CD8-positive, alpha-beta memory T cell (primary cell): ENCODE results near the gene HOXD1. TPM values are rescaled to one million over a fixed set of nuclear protein-coding genes. Genes with fewer than 3 reads are reported as not detected.

ENCODE experiments used
- CTCF ChIA-PET: fragments of 350-600 bp; sonication (Branson Sonifier 250); formaldehyde crosslinking; loops from one replicate; lab custom pipeline; 2021; ENCODE audit warnings: antibody characterized with exemption; lab: Charles Lee
- POLR2A ChIA-PET: fragments of 350-600 bp; sonication (Branson Sonifier 250); formaldehyde crosslinking; loops from one replicate; lab custom pipeline; 2021; ENCODE audit warnings: antibody characterized with exemption; lab: Charles Lee
- DNase-seq, 5 donors: peaks; one replicate each; pipeline versions ENCODE4 v3.0.0 to v3.0.0-alpha.2; 2020 to 2022; ENCODE audit warnings: mixed read lengths in 1 of 5
- H3K27ac ChIP-seq: one replicate; pipeline ENCODE4 v1.7.0; 2013; ENCODE audit warnings: low read depth, mild to moderate bottlenecking, low read length, moderate library complexity
- H3K27me3 ChIP-seq: 2 replicates; pipeline ENCODE4 v1.7.0; 2013; ENCODE audit warnings: low read length, mild to moderate bottlenecking; ENCODE audit not compliant: insufficient read depth, poor library complexity, severe bottlenecking
- H3K36me3 ChIP-seq: 2 replicates; pipeline ENCODE4 v1.7.0; 2013; ENCODE audit warnings: mild to moderate bottlenecking, low read length, moderate library complexity; ENCODE audit not compliant: insufficient read depth
- H3K4me1 ChIP-seq: 2 replicates; pipeline ENCODE4 v1.7.0; 2013; ENCODE audit warnings: mild to moderate bottlenecking, low read length, moderate library complexity; ENCODE audit not compliant: insufficient read depth
- H3K4me3 ChIP-seq: 2 replicates; pipeline ENCODE4 v1.7.0; 2013; ENCODE audit warnings: mild to moderate bottlenecking, low read length
- H3K9me3 ChIP-seq: 2 replicates; pipeline ENCODE4 v1.7.0; 2013; ENCODE audit warnings: mild to moderate bottlenecking, low read length
- H3K27ac Mint-ChIP-seq, 8 donors: one replicate each; pipeline ENCODE4 v1.8.0; 2020 to 2021; ENCODE audit warnings: mixed read lengths in 8 of 8, mild to moderate bottlenecking in 6 of 8, inconsistent platforms in 3 of 8, moderate library complexity in 3 of 8
- H3K27me3 Mint-ChIP-seq, 2 donors: one replicate each; pipeline ENCODE4 v1.8.0; 2020 to 2021; ENCODE audit warnings: mixed read lengths in 2 of 2, mild to moderate bottlenecking in 1 of 2, moderate library complexity in 1 of 2
- H3K36me3 Mint-ChIP-seq, 3 donors: one replicate each; pipeline ENCODE4 v1.8.0; 2020 to 2021; ENCODE audit warnings: mixed read lengths in 3 of 3, inconsistent platforms in 1 of 3, mild to moderate bottlenecking in 1 of 3
- H3K4me1 Mint-ChIP-seq, 3 donors: one replicate each; pipeline ENCODE4 v1.8.0; 2020 to 2021; ENCODE audit warnings: mixed read lengths in 3 of 3, inconsistent platforms in 1 of 3, mild to moderate bottlenecking in 1 of 3
- H3K4me3 Mint-ChIP-seq, 7 donors: one replicate each; pipeline ENCODE4 v1.8.0; 2020 to 2021; ENCODE audit warnings: mixed read lengths in 7 of 7, mild to moderate bottlenecking in 6 of 7, moderate library complexity in 4 of 7, inconsistent platforms in 2 of 7
- H3K9me3 Mint-ChIP-seq, 5 donors: one replicate each; pipeline ENCODE4 v1.8.0; 2020 to 2022; ENCODE audit warnings: mixed read lengths in 5 of 5, mild to moderate bottlenecking in 3 of 5, moderate library complexity in 2 of 5, inconsistent platforms in 1 of 5
- polyA plus RNA-seq: library from polyadenylated mRNA; unstranded; fragments of 300-500 nt; fragmentation: Illumina TruSeq; gene quantifications from one replicate; pipeline ENCODE4 v1.2.3, GENCODE V29; 2021
- total RNA-seq, 2 experiments: library from RNA; stranded (reverse); gene quantifications; one replicate each; pipeline ENCODE4 v1.2.3, GENCODE V29; 2021

The HOXD1 gene
- total and polyA plus RNA-seq, 3 experiments from 2014 or later: not detected

DNA sequence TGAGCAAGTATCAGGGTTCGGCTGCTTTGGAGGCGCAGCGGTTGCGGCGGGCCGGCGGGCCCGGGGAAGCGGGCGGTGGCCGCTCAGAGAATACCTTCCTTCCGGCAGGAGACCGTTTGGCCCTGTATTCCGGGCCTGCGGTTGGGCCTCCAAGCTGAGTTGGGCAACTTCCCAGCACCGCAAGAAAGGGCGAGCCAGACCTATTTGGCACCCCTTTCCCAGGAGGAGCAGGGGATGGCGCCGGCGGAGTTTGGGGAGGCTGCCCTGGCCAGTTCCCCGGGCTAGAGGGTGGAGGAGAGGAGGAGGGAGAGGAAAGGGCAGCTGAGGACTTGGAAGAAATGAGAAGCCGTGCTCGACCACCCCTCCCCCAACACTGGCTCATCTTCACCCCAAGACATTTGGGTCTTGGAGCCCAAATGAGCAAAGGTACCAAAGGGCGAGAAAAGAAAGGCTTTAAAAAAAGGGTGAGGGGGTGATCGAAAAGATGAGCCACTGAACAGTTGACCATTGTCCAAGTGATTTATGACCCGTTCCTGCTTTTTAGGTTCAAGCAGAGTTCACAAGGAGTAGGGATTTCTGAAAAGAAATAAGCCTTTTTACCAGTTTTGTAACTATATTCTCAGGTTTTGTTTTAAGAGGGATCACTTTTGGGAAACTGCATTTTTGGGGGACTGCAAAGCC lies 23.0 kb upstream of the HOXD1 start:
- ChIA-PET CTCF (no interaction called here), POLR2A (no interaction called here)
- no peak overlapping the region for H3K27ac ChIP-seq
- H3K9me3 ChIP-seq: no peaks in the 10 kb centered on the region
- Mint-ChIP-seq H3K9me3 (peaks cover 0 to 17% (median 7%) of the 10 kb centered on the region in 5 donors), H3K4me1 (peaks cover 6 to 11% (median 6%) of the 10 kb centered on the region in 3 donors), H3K27me3 (peaks cover 80 to 91% of the 10 kb centered on the region in 2 donors), H3K27ac (no peak overlapping the region), H3K36me3 (peaks cover 0 to 5% (median 0%) of the 10 kb centered on the region in 3 donors), H3K4me3 (no peak overlapping the region)
- H3K36me3 ChIP-seq: no peaks in the 10 kb centered on the region
- peaks cover 66% of the 10 kb centered on the region for H3K27me3 ChIP-seq
- H3K4me1 ChIP-seq: no peaks in the 10 kb centered on the region
- H3K4me3 ChIP-seq: no peak overlapping the region
- DNase-seq: no peak

DNA sequence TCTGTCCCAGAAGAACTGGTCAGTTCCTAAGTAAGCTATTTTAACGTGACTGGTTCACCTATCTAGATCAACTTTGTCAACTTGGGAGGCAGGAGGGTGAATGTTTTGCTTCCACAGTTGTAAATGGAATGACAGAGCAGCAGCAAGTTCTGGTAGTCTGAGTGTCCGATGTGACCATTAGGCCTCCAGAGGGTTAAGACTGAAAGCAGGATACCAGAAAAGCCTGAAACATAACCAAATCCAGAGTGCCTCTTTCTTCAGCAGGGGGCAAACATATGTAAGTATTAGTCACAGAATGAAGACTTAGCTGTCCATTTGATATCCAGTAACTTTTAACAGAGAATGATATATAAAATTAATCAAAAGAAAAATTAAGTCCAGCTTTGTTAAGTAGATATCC lies 22.2 kb upstream of the HOXD1 start:
- H3K4me3 Mint-ChIP-seq: no peak overlapping the region
- H3K4me3 ChIP-seq: no peak overlapping the region
- ChIA-PET POLR2A (no interaction called here), CTCF (no interaction called here)
- peaks cover 80 to 90% of the 10 kb centered on the region in 2 donors for H3K27me3 Mint-ChIP-seq
- H3K9me3 Mint-ChIP-seq: peaks cover 0 to 14% (median 7%) of the 10 kb centered on the region in 5 donors
- H3K27ac ChIP-seq: no peak overlapping the region
- H3K4me1 Mint-ChIP-seq: peaks cover 4 to 11% (median 6%) of the 10 kb centered on the region in 3 donors
- DNase-seq: no peak
- H3K27ac Mint-ChIP-seq: no peak overlapping the region
- H3K36me3 Mint-ChIP-seq: peaks cover 0 to 5% (median 0%) of the 10 kb centered on the region in 3 donors
- no peaks in the 10 kb centered on the region for H3K36me3 ChIP-seq
- no peaks in the 10 kb centered on the region for H3K9me3 ChIP-seq
- H3K27me3 ChIP-seq: peaks cover 66% of the 10 kb centered on the region
- H3K4me1 ChIP-seq: no peaks in the 10 kb centered on the region

DNA sequence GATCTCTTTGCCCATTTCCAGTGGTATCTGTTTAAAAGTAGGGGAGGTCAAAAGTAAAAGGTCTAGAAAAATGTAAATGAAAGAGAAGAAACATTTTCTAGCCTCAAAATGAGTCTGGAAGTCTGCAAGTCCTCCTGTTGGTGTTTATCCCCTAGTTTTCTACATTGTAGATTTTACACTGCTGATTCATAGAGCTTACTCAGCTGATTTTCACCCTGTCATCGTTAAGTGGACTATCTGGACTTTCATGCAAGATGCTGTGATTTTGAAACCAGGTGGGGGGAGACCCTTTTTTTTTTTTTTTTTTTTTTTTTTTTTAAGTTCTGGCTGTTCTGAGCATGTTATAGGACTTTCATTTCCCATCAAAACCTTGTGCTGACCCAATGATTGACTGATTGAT lies 21.1 kb upstream of the HOXD1 start:
- ChIA-PET CTCF (interaction anchor here (0.7 kb wide), 1 partner anchor 1563 kb away, joined by 3 read pairs; no protein-coding TSS in a partner anchor), POLR2A (no interaction called here)
- peaks cover 0 to 13% (median 7%) of the 10 kb centered on the region in 5 donors for H3K9me3 Mint-ChIP-seq
- no peak overlapping the region for H3K4me3 ChIP-seq
- H3K36me3 Mint-ChIP-seq: peaks cover 0 to 5% (median 0%) of the 10 kb centered on the region in 3 donors
- peaks cover 6 to 11% (median 10%) of the 10 kb centered on the region in 3 donors for H3K4me1 Mint-ChIP-seq
- no peaks in the 10 kb centered on the region for H3K4me1 ChIP-seq
- no peak overlapping the region for H3K4me3 Mint-ChIP-seq
- H3K27me3 Mint-ChIP-seq: peaks cover 78 to 87% of the 10 kb centered on the region in 2 donors
- H3K9me3 ChIP-seq: no peaks in the 10 kb centered on the region
- H3K27me3 ChIP-seq: peaks cover 68% of the 10 kb centered on the region
- DNase-seq: no peak
- H3K36me3 ChIP-seq: no peaks in the 10 kb centered on the region
- no peak overlapping the region for H3K27ac Mint-ChIP-seq
- no peak overlapping the region for H3K27ac ChIP-seq

DNA sequence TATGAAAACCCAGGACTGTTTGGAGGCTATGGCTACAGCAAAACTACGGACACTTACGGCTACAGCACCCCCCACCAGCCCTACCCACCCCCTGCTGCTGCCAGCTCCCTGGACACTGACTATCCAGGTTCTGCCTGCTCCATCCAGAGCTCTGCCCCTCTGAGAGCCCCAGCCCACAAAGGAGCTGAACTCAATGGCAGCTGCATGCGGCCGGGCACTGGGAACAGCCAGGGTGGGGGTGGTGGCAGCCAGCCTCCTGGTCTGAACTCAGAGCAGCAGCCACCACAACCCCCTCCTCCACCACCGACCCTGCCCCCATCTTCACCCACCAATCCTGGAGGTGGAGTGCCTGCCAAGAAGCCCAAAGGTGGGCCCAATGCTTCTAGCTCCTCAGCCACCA lies 19.3 kb upstream of the HOXD1 start:
- no peak for DNase-seq
- Histone ChIP-seq H3K9me3 (no peaks in the 10 kb centered on the region), H3K27ac (no peak overlapping the region), H3K4me3 (no peak overlapping the region), H3K4me1 (no peaks in the 10 kb centered on the region), H3K27me3 (peaks cover 73% of the 10 kb centered on the region), H3K36me3 (no peaks in the 10 kb centered on the region)
- peaks cover 83 to 89% of the 10 kb centered on the region in 2 donors for H3K27me3 Mint-ChIP-seq
- ChIA-PET POLR2A (no interaction called here), CTCF (interaction anchor here (0.8 kb wide), 1 partner anchor 43 kb away, joined by 3 read pairs; no protein-coding TSS in a partner anchor)
- no peak overlapping the region for H3K27ac Mint-ChIP-seq
- peaks cover 0 to 5% (median 3%) of the 10 kb centered on the region in 3 donors for H3K36me3 Mint-ChIP-seq
- H3K4me3 Mint-ChIP-seq: no peak overlapping the region
- H3K9me3 Mint-ChIP-seq: peaks cover 0 to 10% (median 8%) of the 10 kb centered on the region in 5 donors
- peaks cover 4 to 17% (median 15%) of the 10 kb centered on the region in 3 donors for H3K4me1 Mint-ChIP-seq

DNA sequence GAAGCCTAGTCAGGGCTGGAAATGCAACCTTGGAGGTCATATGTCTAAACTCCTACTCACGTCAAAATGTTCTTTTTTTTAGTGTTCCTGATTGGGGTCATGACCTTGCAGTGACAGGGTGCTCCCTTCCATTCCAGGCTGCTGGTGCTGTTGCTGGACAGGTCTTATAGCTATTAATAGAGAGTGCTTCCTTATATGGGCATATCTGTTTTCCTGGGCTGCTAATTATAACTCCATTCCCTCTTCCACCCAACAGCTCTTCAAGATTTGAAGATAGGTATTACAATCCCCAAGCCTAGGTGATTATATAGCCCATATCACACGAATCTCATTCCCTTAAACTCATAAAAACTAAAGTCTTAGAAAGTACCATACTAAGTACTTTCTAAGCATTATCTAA lies 18.8 kb upstream of the HOXD1 start:
- H3K4me3 ChIP-seq: no peak overlapping the region
- H3K36me3 ChIP-seq: no peaks in the 10 kb centered on the region
- Mint-ChIP-seq H3K27me3 (peaks cover 83 to 88% of the 10 kb centered on the region in 2 donors), H3K36me3 (peaks cover 0 to 5% (median 3%) of the 10 kb centered on the region in 3 donors), H3K27ac (no peak overlapping the region), H3K9me3 (peaks cover 0 to 8% (median 5%) of the 10 kb centered on the region in 5 donors), H3K4me3 (no peak overlapping the region), H3K4me1 (peaks cover 2 to 14% (median 12%) of the 10 kb centered on the region in 3 donors)
- no peak for DNase-seq
- no peaks in the 10 kb centered on the region for H3K9me3 ChIP-seq
- peaks cover 72% of the 10 kb centered on the region for H3K27me3 ChIP-seq
- H3K27ac ChIP-seq: no peak overlapping the region
- H3K4me1 ChIP-seq: no peaks in the 10 kb centered on the region
- ChIA-PET CTCF (interaction anchor here (0.8 kb wide), 1 partner anchor 43 kb away, joined by 3 read pairs; no protein-coding TSS in a partner anchor), POLR2A (no interaction called here)

DNA sequence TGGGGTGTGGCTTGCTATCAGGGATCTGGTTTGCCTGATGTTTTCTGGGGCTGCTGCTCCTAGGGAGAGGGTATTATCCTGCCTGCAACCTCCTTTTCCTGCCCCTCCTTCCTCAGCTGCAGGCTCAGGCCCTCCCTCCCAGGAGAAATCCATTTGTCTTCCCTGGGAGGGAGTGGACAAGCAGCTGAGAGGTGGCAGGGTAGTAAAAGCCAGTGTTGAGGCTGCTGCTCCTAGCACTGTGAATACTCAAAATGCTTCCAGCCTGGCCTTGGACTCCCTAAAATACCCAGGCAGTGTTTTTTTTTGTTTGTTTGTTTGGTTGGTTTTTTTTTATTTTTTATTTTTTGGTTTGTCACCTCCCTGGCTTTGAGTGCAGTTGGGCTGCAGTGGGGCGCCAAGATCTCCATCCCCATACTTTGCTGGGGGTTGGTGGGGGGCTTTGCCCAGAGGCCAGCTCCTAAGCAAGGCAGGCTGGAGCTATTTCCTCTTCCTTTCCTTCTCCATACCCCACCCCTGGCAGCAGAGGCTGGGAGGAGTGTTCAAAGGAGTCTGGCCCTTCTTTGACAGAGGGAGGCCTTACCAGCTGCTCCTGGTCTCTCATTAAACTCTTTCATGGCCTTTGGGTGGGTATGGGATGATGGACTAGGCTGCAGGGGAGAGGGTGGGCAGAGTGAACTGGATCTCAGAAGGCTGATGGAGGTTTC lies 17.7 kb upstream of the HOXD1 start:
- no peak overlapping the region for H3K27ac ChIP-seq
- DNase-seq: no peak
- ChIA-PET POLR2A (no interaction called here), CTCF (interaction anchor here (0.7 kb wide), 1 partner anchor 9 kb away, joined by 3 read pairs; no protein-coding TSS in a partner anchor)
- H3K4me3 ChIP-seq: no peak overlapping the region
- H3K4me1 ChIP-seq: no peaks in the 10 kb centered on the region
- peaks cover 0 to 8% (median 6%) of the 10 kb centered on the region in 5 donors for H3K9me3 Mint-ChIP-seq
- no peaks in the 10 kb centered on the region for H3K9me3 ChIP-seq
- H3K4me3 Mint-ChIP-seq: no peak overlapping the region
- peaks cover 0 to 5% (median 3%) of the 10 kb centered on the region in 3 donors for H3K36me3 Mint-ChIP-seq
- no peak overlapping the region for H3K27ac Mint-ChIP-seq
- H3K27me3 ChIP-seq: peaks cover 64% of the 10 kb centered on the region
- H3K27me3 Mint-ChIP-seq: peaks cover 82 to 88% of the 10 kb centered on the region in 2 donors
- no peaks in the 10 kb centered on the region for H3K36me3 ChIP-seq
- H3K4me1 Mint-ChIP-seq: peaks cover 2 to 16% (median 14%) of the 10 kb centered on the region in 3 donors

DNA sequence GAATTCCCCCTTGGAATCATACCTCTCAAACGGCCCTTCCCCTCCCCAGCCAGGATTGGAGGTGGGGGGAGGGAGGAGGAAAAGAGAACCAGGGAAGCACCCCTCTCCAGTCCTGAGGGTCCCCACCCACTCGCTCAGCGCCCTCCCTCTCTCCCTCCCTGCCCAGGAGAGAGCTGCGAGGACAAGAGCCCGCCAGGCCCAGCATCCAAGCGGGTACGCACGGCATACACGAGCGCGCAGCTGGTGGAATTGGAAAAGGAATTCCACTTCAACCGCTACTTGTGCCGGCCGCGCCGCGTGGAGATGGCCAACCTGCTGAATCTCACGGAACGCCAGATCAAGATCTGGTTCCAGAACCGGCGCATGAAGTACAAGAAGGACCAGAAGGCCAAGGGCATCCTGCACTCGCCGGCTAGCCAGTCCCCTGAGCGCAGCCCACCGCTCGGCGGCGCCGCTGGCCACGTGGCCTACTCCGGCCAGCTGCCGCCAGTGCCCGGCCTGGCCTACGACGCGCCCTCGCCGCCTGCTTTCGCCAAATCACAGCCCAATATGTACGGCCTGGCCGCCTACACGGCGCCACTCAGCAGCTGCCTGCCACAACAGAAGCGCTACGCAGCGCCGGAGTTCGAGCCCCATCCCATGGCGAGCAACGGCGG lies 17.0 kb upstream of the HOXD1 start:
- peaks cover 82 to 88% of the 10 kb centered on the region in 2 donors for H3K27me3 Mint-ChIP-seq
- no peaks in the 10 kb centered on the region for H3K36me3 ChIP-seq
- peaks cover 0 to 5% (median 3%) of the 10 kb centered on the region in 3 donors for H3K36me3 Mint-ChIP-seq
- peaks cover 0 to 8% (median 6%) of the 10 kb centered on the region in 5 donors for H3K9me3 Mint-ChIP-seq
- no peak overlapping the region for H3K27ac Mint-ChIP-seq
- H3K4me3 Mint-ChIP-seq: no peak overlapping the region
- H3K4me1 Mint-ChIP-seq: peaks cover 2 to 16% (median 14%) of the 10 kb centered on the region in 3 donors
- H3K4me3 ChIP-seq: no peak overlapping the region
- CTCF ChIA-PET: no interaction called here
- H3K27me3 ChIP-seq: peaks cover 64% of the 10 kb centered on the region
- no peak overlapping the region for H3K27ac ChIP-seq
- POLR2A ChIA-PET: no interaction called here
- H3K4me1 ChIP-seq: no peaks in the 10 kb centered on the region
- no peak for DNase-seq
- no peaks in the 10 kb centered on the region for H3K9me3 ChIP-seq
